ENCODE data around the gene BCL2.
"Not testable (repeated sequence)": the region's sequence is repeated elsewhere in the genome, so short reads cannot be mapped to it uniquely, and the experiment has no call there.

The BCL2 gene

GRCh38 chr18:63199743-63200241, 119.8 kb downstream of the BCL2 start:
- DNase-seq (ENCODE audit: low read depth in 2 of 2), result peak in 1 of 2 donors; percentile 20

GRCh38 chr18:63198868-63199742, 120.5 kb downstream of the BCL2 start:
- DNase-seq (ENCODE audit: low read depth in 2 of 2), result no peak

GRCh38 chr18:63198098-63198760, 121.3 kb downstream of the BCL2 start:
- no peak for DNase-seq (ENCODE audit: low read depth in 2 of 2)

- no peak for DNase-seq (ENCODE audit: low read depth in 2 of 2)
Measured at GRCh38 chr18:63197246-63197869, 122.2 kb downstream of the BCL2 start.

- no peak for DNase-seq (ENCODE audit: low read depth in 2 of 2)
Measured at GRCh38 chr18:63195326-63196159, 124.0 kb downstream of the BCL2 start.

- DNase-seq (ENCODE audit: low read depth in 2 of 2), result no peak
Measured at GRCh38 chr18:63192885-63193349, 126.7 kb downstream of the BCL2 start.

- DNase-seq (ENCODE audit: low read depth in 2 of 2), result no peak
Measured at GRCh38 chr18:63192126-63192884, 127.3 kb downstream of the BCL2 start.

- DNase-seq (ENCODE audit: low read depth in 2 of 2), result no peak
Measured at GRCh38 chr18:63191413-63191812, 128.2 kb downstream of the BCL2 start.

GRCh38 chr18:63190838-63191237, 128.7 kb downstream of the BCL2 start:
- DNase-seq (ENCODE audit: low read depth in 2 of 2), result not testable (repeated sequence)

- no peak for DNase-seq (ENCODE audit: low read depth in 2 of 2)
Measured at GRCh38 chr18:63189817-63190216, 129.8 kb downstream of the BCL2 start.

- DNase-seq (ENCODE audit: low read depth in 2 of 2), result no peak
Measured at GRCh38 chr18:63189041-63189440, 130.5 kb downstream of the BCL2 start.

GRCh38 chr18:63187791-63188460, 131.6 kb downstream of the BCL2 start:
- DNase-seq (ENCODE audit: low read depth in 2 of 2), result no peak

GRCh38 chr18:63187223-63187574, 132.4 kb downstream of the BCL2 start:
- DNase-seq (ENCODE audit: low read depth in 2 of 2), result no peak

- DNase-seq (ENCODE audit: low read depth in 2 of 2), result no peak
Measured at GRCh38 chr18:63186520-63187222, 132.9 kb downstream of the BCL2 start.

- DNase-seq (ENCODE audit: low read depth in 2 of 2), result no peak
Measured at GRCh38 chr18:63185984-63186383, 133.6 kb downstream of the BCL2 start.

- no peak for DNase-seq (ENCODE audit: low read depth in 2 of 2)
Measured at GRCh38 chr18:63183952-63184770, 135.4 kb downstream of the BCL2 start.

GRCh38 chr18:63183378-63183777, 136.2 kb downstream of the BCL2 start:
- DNase-seq (ENCODE audit: low read depth in 2 of 2), result no peak

GRCh38 chr18:63182861-63183260, 136.7 kb downstream of the BCL2 start:
- no peak for DNase-seq (ENCODE audit: low read depth in 2 of 2)

- DNase-seq (ENCODE audit: low read depth in 2 of 2), result no peak
Measured at GRCh38 chr18:63182310-63182772, 137.2 kb downstream of the BCL2 start.

Data from activated CD8-positive, alpha-beta memory T cell treated with anti-CD3 and anti-CD28 coated beads for 4 hours (primary cell).